Endothelial cell (in vitro differentiated cells): ENCODE data around the gene DRC7. TPM values are rescaled to one million over a fixed set of nuclear protein-coding genes. Genes with fewer than 3 reads are reported as not detected.

Experiments used
- DNase-seq: peaks from one replicate; pipeline ENCODE4 v3.0.0; 2021; ENCODE audit warnings: low spot score
- H3K27ac Mint-ChIP-seq: one replicate; pipeline ENCODE4 v1.8.0; 2021; ENCODE audit warnings: mixed read lengths, inconsistent platforms; ENCODE audit not compliant: unreplicated experiment
- H3K27me3 Mint-ChIP-seq: one replicate; pipeline ENCODE4 v1.8.0; 2021; ENCODE audit warnings: mild to moderate bottlenecking, moderate library complexity, mixed read lengths, inconsistent platforms; ENCODE audit not compliant: unreplicated experiment
- H3K36me3 Mint-ChIP-seq: one replicate; pipeline ENCODE4 v1.8.0; 2021; ENCODE audit warnings: mild to moderate bottlenecking, low read depth, mixed read lengths, inconsistent platforms; ENCODE audit not compliant: unreplicated experiment
- H3K4me1 Mint-ChIP-seq: one replicate; pipeline ENCODE4 v1.8.0; 2021; ENCODE audit warnings: mild to moderate bottlenecking, mixed read lengths, inconsistent platforms; ENCODE audit not compliant: unreplicated experiment
- H3K4me3 Mint-ChIP-seq: one replicate; pipeline ENCODE4 v1.8.0; 2021; ENCODE audit warnings: mild to moderate bottlenecking, mixed read lengths, inconsistent platforms; ENCODE audit not compliant: unreplicated experiment
- H3K9me3 Mint-ChIP-seq: one replicate; pipeline ENCODE4 v1.8.0; 2021; ENCODE audit warnings: mixed read lengths, inconsistent platforms; ENCODE audit not compliant: unreplicated experiment
- CTCF ChIP-seq: fragments of 200-600 bp; sonication (generic); IDR thresholded peaks from one replicate; pipeline ENCODE4 v1.5.0; 2021; ENCODE audit warnings: antibody characterized with exemption; ENCODE audit not compliant: unreplicated experiment
- total RNA-seq: library from RNA; stranded (reverse); fragmentation: NEBNext Ultra II Directional; extraction: Animal tissue kit (Norgen Biotek cat#: 25700); gene quantifications from one replicate; pipeline ENCODE4 v1.2.1, GENCODE V29; 2021; ENCODE audit not compliant: unreplicated experiment

Gene DRC7
- total RNA-seq, 1 donor from 2014 or later: 1.8 TPM

DNA sequence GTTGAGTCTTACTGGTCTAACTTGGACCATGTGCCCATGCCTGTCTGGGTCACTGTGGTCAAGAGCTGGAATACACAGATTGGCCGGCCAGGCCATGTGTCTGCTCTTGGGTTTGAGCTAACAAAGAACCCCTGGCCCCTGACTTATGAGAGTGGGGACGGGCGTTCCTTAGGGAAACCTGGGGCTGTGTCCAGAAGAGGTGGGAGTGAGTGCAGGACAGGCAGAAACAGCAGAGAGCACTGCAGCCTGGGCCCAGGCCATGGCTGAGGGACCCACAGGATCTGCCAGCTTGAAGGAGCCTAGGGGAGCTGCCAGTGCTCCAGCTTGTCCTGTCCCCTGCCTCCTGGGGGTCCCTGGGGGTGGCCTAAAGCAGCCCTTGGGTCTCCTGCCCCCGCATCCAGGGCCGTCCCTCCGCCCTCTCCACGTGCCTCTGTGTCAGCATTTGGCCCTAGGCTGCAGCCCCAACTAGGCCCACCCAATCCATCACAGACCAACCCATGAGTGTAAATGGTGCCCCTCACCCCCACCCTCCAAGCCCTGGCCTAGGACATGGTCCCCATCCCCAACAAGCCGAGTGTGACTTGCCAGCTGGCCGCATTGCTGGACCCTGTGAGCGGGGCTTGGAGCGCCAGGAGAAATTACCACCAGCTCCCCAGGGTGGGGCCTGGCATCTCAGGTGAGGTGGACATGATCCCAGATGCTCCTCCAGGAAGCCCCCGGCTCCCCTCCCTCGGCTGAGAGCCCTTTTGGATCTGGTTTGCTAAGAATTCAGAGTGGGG is 12.5 kb upstream of the DRC7 start:
- H3K27me3 Mint-ChIP-seq: peaks cover 12% of the 10 kb centered on the region
- H3K9me3 Mint-ChIP-seq: no peaks in the 10 kb centered on the region
- no peak overlapping the region for H3K4me3 Mint-ChIP-seq
- no peak overlapping the region for H3K27ac Mint-ChIP-seq
- peaks cover 24% of the 10 kb centered on the region for H3K4me1 Mint-ChIP-seq
- no peak for DNase-seq
- H3K36me3 Mint-ChIP-seq: no peaks in the 10 kb centered on the region
- TF ChIP-seq CTCF: no peak

- Mint-ChIP-seq H3K9me3 (no peaks in the 10 kb centered on the region), H3K4me1 (peaks cover 23% of the 10 kb centered on the region), H3K36me3 (no peaks in the 10 kb centered on the region), H3K27ac (no peak overlapping the region), H3K27me3 (peaks cover 10% of the 10 kb centered on the region), H3K4me3 (no peak overlapping the region)
- TF ChIP-seq CTCF: no peak
- DNase-seq: no peak
Observed at GRCh38 chr16:57682809-57683635, 11.6 kb upstream of the DRC7 start.

DNA sequence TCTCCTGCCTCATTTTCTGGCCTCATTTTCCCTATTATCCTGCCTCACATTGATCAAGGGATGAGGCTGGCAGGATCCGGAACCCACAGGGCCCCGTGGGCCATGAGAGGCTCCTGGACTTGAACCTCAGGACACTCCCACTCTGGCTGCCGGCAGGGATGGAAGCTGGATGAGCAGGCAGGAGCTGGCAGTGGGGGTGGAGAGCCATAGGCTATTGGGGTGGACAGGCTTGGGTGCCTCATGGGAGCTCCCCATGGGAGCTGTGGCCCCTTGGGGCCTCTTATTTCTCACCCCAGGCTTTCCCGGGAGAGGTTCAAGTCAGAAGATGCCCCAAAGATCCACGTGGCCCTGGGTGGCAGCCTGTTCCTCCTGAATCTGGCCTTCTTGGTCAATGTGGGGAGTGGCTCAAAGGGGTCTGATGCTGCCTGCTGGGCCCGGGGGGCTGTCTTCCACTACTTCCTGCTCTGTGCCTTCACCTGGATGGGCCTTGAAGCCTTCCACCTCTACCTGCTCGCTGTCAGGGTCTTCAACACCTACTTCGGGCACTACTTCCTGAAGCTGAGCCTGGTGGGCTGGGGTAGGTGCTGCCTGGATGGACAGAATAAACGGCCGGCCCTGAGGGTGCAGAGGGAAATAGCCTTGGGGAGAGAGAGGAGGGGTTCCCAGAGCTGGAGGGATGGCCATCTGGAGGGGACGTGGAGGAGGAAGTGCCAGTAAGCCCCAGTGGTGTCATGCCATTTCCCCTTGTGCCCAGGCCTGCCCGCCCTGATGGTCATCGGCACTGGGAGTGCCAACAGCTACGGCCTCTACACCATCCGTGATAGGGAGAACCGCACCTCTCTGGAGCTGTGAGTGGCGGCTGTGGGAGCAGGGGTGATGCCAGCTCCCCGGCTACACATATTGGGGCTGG is 10.7 kb upstream of the DRC7 start:
- Mint-ChIP-seq H3K4me3 (no peak overlapping the region), H3K27me3 (peaks cover 7% of the 10 kb centered on the region), H3K36me3 (no peaks in the 10 kb centered on the region), H3K9me3 (no peaks in the 10 kb centered on the region), H3K27ac (no peak overlapping the region), H3K4me1 (peaks cover 24% of the 10 kb centered on the region)
- TF ChIP-seq CTCF: no peak
- DNase-seq: no peak

DNA sequence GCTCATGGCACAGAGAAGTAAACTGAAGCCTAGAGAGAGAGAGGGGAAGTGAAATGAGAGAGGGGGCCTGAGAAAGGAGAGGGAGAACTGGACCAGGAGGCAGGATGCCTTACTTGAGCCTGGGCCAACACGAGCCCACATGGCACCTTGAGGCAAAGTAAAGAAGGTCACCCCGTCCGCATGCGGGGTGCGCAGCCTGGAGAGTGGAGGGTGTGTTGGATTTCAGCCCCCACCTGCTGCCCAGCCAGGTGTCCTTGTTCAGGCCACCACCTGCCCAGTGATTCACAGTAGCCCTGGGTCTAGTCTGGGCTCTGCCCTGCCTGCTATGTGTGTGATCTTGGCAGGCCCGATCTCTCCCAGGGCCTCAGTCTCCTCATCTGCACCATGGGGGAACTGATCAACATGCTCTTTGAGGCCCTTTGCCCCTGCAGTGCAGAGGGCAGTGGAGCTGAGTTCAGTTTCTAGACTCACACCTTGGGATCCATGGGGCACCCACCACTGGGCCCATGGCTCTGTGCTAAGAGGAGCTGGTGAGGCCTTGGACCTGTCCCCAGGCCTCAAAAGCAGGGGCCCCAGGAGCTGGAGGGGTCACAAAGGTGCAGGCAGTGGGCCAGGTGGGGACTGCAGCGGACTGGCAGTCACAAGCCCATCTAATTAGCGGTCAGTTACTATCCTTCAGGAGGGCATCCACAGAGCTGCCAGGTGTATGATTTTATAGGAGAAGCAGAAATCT is 9.8 kb upstream of the DRC7 start:
- no peak for TF ChIP-seq CTCF
- DNase-seq: no peak
- no peak overlapping the region for H3K4me3 Mint-ChIP-seq
- H3K36me3 Mint-ChIP-seq: no peaks in the 10 kb centered on the region
- peaks cover 27% of the 10 kb centered on the region for H3K4me1 Mint-ChIP-seq
- no peaks in the 10 kb centered on the region for H3K9me3 Mint-ChIP-seq
- H3K27me3 Mint-ChIP-seq: peaks cover 6% of the 10 kb centered on the region
- no peak overlapping the region for H3K27ac Mint-ChIP-seq
